DMS 273 treated with DMSO at 0.1 percent for 48 hours (cell line): ENCODE data around the gene NRM.
"Not testable (repeated sequence)": the region's sequence is repeated elsewhere in the genome, so short reads cannot be mapped to it uniquely, and the experiment has no call there.

Experiments used
- DNase-seq: peaks from one replicate; lab custom pipeline; 2025; lab: John Stamatoyannopoulos, UW

Gene NRM

GRCh38 chr6:30690403-30691207 is at the start of gene NRM:
NRM (minus strand) TSS chr6:30690984; CDS start chr6:30690974, 10 bp downstream.
- peak; percentile 76 for DNase-seq

- no peak for DNase-seq
Observed at GRCh38 chr6:30740540-30740870, 49.7 kb upstream of the NRM start.

- no peak for DNase-seq
Observed at GRCh38 chr6:30738532-30738931, 47.7 kb upstream of the NRM start.

- no peak for DNase-seq
Observed at GRCh38 chr6:30735668-30736314, 45.0 kb upstream of the NRM start.

GRCh38 chr6:30732237-30732943 is 41.6 kb upstream of the NRM start:
- no peak for DNase-seq

GRCh38 chr6:30730601-30731435 is 40.0 kb upstream of the NRM start:
- DNase-seq, result peak; percentile 65

- DNase-seq, result no peak
Observed at GRCh38 chr6:30727920-30728553, 37.3 kb upstream of the NRM start.

GRCh38 chr6:30726506-30727413 is 36.0 kb upstream of the NRM start:
- DNase-seq, result no peak

GRCh38 chr6:30725713-30726505 is 35.1 kb upstream of the NRM start:
- peak; percentile 39 for DNase-seq

- DNase-seq, result no peak
Observed at GRCh38 chr6:30724906-30725667, 34.3 kb upstream of the NRM start.

GRCh38 chr6:30723843-30724741 is 33.3 kb upstream of the NRM start:
- not testable (repeated sequence) for DNase-seq

- not testable (repeated sequence) for DNase-seq
Observed at GRCh38 chr6:30723159-30723842, 32.5 kb upstream of the NRM start.

GRCh38 chr6:30722280-30723112 is 31.7 kb upstream of the NRM start:
- DNase-seq, result peak; percentile 40

GRCh38 chr6:30722025-30722279 is 31.2 kb upstream of the NRM start:
- not testable (repeated sequence) for DNase-seq

- peak; percentile 51 for DNase-seq
Observed at GRCh38 chr6:30721198-30722024, 30.6 kb upstream of the NRM start.

GRCh38 chr6:30720738-30721197 is 30.0 kb upstream of the NRM start:
- DNase-seq, result no peak
